ENCODE measurements around the gene ITFG2.
"Not testable (repeated sequence)": the region's sequence is repeated elsewhere in the genome, so short reads cannot be mapped to it uniquely, and the experiment has no call there.

ITFG2 gene

GRCh38 chr12:2864198-2864597 is 51.7 kb downstream of the ITFG2 start:
- DNase-seq, result no peak

GRCh38 chr12:2868986-2869632 is 56.6 kb downstream of the ITFG2 start:
- not testable (repeated sequence) for DNase-seq
